LNCaP clone FGC (cell line): ENCODE data around the gene CTSO.

ENCODE experiments used
- DNase-seq: peaks from one replicate; pipeline ENCODE4 v3.0.0-alpha.2; 2011; ENCODE audit warnings: low read depth
- H3K4me3 ChIP-seq: 2 replicates; pipeline ENCODE4 v1.5.1; 2011; ENCODE audit warnings: mild to moderate bottlenecking, low read depth, low read length, control low read depth
- TF ChIP-seq, protein P1 (sequence below): IDR thresholded peaks from 2 replicates; pipeline ENCODE4 v1.5.1; 2012; ENCODE audit warnings: mild to moderate bottlenecking; ENCODE audit not compliant: control insufficient read depth, insufficient read depth; ENCODE audit errors: extremely low read depth

The CTSO gene

DNA sequence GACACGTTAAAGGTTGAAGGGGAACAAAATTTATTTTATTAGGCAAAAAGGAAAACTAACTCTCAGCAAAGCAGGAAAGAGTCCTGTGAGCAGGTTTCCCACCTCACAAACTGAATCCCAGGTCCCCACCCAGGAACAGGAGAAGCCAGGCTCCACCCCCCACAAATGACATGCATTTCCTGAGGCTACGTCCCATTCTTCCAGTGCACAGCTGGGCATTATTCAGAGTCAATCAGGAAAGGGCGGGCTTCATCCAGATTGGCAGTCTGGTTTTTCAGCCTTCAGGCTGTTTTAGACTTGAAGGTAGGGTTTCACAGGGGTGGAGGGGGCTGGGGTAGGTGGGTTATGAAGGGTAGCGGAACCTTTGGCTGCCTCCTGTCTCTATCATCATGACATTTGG lies 75.7 kb downstream of the CTSO start:
- no peak overlapping the region for H3K4me3 ChIP-seq
- TF ChIP-seq, protein P1, sequence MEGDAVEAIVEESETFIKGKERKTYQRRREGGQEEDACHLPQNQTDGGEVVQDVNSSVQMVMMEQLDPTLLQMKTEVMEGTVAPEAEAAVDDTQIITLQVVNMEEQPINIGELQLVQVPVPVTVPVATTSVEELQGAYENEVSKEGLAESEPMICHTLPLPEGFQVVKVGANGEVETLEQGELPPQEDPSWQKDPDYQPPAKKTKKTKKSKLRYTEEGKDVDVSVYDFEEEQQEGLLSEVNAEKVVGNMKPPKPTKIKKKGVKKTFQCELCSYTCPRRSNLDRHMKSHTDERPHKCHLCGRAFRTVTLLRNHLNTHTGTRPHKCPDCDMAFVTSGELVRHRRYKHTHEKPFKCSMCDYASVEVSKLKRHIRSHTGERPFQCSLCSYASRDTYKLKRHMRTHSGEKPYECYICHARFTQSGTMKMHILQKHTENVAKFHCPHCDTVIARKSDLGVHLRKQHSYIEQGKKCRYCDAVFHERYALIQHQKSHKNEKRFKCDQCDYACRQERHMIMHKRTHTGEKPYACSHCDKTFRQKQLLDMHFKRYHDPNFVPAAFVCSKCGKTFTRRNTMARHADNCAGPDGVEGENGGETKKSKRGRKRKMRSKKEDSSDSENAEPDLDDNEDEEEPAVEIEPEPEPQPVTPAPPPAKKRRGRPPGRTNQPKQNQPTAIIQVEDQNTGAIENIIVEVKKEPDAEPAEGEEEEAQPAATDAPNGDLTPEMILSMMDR, result no peak
- DNase-seq, result no peak

DNA sequence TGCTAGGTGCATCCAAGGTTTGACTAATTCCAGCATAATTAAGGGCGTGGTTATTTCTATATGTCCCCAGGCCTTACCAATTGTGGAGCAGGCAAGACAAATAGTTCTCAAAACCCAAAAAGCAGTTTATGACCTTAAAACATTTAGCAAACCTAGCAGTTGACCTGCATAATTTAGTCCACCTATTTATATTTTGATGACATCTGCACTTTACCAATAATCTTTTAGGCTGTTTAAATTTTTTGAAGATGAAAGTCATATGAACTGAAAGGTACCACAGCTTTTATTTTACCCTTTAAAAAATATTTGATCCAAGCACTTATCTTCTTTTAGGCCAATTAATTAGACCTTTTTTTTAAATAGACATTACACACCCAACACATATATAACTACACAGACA lies 77.8 kb downstream of the CTSO start:
- H3K4me3 ChIP-seq, result no peak overlapping the region
- TF ChIP-seq, protein P1, result no peak
- DNase-seq, result no peak
